NCI-H1930 (cell line): ENCODE results near the gene DPYSL3.

Experiments
- DNase-seq, 2 experiments: peaks; one replicate each; lab custom pipeline; 2025; lab: John Stamatoyannopoulos, UW

The DPYSL3 gene

GRCh38 chr5:147437161-147437596 is 72.7 kb downstream of the DPYSL3 start:
- no peak for DNase-seq

GRCh38 chr5:147436596-147436995 is 73.3 kb downstream of the DPYSL3 start:
- DNase-seq, result no peak

DNA sequence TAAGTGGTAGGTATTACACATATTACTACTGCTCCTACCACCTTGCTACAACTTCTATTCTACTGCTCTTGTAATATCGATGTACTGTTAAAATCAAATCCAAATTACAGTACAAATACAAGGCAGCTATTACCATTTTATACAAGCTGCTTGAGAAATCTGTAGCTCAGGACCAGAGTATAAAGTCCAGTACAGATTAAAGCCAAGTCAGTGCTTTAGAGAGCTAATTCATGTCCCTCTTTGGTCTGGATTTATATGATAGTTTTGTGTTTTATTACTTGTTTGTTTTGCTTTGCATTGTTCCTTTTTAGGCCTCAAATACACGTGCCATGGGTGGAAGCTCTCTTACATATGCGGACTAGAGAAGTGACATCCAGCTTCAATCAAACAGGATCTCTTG is 75.8 kb downstream of the DPYSL3 start:
- no peak for DNase-seq

DNA sequence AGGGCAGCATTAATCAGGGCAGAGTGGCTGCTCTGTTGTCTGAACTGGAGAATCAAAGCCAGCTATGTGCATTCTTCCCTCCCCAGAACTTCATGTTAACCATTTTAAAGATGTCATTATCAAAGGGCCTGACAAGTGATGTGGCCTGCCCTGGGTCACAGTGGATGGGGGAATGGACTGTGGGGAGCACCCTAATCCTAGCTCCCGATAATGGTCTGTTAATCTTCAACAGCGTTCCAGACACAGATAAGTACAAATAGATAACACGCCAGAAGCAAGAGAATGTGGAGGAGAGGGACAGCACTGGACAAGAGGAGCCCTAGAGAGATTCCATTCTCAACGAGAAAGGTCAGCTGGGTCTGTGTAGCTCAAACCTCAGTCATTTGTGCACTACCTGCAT is 77.5 kb downstream of the DPYSL3 start:
- DNase-seq, result no peak

DNA sequence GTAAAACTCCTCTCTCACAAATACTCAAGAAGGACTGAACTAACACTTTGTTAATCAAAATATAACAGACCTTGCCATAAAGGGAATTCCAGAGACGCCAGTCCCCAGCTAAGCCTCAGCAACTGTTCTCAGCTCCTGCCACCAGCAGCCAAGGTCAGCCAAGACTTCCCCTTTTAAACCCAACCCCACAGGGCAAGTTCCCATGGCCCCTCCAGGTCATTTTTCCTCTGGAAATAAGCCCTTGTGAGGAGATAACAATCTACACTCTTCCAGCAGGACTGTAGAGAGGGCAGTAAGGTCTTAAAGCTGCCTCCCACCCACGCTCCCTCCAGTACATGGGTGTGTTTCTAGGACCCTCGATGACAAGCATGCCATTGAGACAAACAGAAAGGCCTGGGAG is 78.3 kb downstream of the DPYSL3 start:
- no peak for DNase-seq

DNA sequence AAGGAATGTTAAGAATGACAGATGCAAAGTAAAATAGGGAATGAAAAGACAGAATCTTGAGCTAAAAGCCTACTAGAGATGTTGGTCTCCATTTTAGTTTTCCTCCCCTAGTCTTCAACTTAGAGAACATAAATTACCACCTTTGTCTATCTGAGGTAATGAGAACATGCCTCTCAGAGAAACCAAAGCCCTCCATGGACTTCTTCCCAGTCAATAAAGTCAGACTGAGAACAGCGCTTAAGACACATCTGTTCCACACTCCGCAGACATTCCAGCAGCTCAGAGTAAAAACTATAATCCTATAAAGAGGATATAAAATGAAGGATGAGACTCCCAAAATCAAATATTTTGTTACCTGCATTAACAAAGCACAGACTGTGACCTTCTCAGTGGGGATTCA is 79.2 kb downstream of the DPYSL3 start:
- DNase-seq, result no peak

- no peak for DNase-seq
Observed at GRCh38 chr5:147427521-147428401, 82.1 kb downstream of the DPYSL3 start.

DNA sequence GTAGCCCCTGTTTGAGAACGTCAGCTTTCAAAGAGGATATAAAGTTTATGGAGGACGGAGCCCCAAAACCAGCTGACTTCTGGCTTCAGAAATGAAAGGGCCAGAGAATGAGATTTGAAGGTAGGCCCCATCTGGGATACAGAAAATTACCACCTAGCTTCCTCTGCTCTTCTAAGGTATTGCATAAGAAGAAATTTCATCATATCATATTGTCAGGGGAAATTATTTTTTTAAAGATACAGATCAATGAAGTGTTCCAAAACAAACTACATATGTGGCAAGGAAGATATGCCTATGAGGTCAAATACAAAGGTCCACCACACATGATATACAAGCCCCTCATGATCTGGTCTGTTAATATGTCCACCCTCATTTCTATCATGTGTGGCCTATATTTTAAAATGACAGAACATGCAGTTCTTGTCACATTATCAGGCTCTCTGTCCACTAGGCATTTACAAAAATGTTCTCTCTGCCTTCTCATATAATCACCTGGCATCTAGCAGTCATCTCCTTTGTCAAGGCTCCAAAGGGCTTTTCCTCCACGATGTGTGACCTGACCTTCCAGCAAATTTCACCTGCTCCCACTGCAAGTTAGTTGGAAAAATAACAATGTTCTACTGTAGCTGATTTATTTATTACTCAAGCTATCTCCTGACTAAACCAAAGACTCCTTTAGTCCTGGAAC is 83.1 kb downstream of the DPYSL3 start:
- no peak for DNase-seq

GRCh38 chr5:147418613-147419012 is 91.3 kb downstream of the DPYSL3 start:
- no peak for DNase-seq

DNA sequence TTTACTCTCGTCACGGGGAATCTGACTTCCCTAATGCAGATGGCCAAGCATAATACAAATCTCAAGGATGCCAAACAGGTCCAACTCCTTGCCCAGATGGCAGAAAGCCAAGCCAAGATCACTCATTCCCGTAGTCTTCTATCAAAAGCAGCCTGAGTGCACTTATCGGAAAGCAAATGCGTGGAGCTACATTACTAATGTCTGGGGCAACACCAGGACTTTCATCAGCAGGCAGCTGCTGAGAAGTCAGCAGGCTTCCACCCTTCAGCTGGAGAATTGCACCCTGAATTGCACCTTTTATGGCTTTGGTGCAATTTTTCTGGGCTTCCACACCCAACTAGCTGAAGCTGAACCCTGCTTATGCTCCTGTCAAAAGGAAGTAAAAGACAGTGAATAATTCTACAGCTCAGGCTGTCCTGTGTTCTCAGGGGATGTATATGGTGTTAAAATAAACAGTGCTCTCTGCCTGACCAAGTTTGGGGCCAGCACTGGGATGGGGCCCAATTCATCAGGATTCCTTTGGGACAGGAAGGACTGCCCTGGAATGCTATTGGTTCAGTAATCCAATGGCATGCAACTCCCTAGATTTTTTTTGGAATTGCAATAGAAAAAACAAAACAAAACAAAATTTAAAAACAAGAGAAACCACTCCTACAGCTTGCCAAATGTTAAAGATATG is 92.6 kb downstream of the DPYSL3 start:
- DNase-seq, result no peak

DNA sequence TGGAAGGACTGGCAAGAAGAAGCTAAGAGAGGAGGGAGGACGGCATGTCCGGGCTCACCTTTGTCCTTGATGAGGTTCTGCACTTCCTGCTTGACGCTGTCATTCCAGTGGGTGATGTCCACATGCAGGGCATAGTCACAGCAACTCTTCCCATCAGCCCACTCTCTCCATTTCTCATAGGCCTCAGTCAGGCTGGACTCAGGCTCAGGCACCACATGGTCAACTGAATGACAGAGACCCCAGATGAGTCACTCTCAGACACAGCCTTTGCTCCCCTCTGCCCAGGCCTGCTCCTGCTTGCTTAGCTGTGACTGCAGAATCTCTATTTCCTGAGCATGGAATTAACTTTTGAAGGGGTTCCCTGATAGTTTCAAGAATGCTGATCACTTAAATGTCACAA is 94.2 kb downstream of the DPYSL3 start:
- DNase-seq, result no peak

DNA sequence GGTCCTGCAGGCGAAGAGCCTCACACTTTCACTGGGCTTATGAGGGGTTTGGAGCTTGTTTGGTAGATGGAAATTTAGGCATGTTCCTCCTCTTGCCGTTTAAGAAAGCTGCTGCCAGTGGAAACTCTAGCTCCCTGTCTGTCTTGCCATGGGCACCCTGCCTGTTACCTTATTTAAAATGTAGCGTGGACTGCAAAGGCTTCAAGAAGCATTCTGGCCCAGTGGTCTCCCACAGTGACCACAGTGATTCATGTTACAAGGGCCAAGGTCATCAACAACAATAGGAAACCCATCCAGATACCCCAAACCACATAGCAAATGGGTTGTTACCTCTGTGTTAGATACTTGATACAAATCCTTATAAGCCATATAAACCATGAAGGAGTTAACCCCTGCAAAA is 96.6 kb downstream of the DPYSL3 start:
- no peak for DNase-seq

DNA sequence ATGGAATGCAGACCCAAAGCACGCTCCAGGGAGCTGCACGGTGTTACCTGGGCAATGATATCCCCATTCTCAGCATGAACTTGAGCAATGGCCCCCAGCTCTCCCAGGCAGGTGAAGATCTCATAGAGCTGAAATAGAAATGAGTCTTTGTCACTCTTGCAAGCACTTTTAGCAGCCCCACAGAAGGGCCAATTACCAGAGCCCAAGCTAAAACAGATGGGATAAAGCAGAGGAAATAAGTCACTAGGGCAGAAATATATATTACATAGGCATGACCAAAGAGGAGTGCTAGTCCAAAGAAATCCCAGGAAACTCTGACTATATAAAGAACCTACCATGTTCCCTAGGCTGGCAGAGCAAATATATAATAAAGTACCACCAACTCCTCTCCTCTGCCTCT is 97.3 kb downstream of the DPYSL3 start:
- no peak for DNase-seq

DNA sequence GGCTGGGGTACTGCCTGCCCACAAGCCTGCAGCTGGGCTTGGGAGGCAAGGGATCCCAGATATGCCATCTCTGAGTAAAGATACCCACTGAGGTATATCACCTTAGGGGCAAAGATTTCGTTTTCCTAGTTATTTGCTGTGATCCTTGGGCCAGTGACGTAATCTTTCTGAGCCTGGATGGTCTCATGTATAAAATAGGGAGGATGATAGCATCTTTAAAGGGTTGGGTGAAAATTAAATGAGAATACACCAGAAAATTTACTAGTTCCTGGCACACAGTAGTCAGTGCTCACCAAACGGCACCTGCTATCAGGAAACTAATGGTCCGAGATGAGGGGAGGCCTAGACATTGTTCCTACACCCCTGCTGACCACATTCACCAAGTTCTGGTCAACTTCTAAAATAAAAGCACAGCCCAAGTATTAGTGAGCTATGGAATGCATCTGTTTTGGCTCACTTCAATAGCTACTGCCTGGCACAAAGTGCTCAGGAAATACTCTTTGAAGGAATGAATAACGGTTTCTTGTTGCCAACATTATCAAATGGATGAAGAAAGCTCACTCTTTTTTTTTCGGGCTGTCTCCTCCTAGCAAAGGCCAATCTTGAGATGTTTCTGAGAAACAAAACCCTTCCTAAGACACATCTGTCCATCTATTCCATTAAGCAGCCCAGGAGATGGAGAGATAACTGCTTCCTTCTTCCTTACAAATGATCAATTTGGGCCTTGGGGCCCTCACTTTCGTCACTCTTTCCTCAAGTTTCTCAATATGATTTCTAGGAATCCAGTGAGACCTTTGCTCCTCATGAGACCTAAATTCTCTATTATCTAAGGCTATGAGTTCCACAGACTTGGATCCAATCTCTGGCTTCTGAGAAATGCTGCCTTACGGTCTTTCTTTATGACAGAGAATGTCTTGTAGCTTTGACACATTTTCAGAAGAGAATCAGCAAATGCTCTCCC is 98.2 kb downstream of the DPYSL3 start:
- DNase-seq, result no peak

DNA sequence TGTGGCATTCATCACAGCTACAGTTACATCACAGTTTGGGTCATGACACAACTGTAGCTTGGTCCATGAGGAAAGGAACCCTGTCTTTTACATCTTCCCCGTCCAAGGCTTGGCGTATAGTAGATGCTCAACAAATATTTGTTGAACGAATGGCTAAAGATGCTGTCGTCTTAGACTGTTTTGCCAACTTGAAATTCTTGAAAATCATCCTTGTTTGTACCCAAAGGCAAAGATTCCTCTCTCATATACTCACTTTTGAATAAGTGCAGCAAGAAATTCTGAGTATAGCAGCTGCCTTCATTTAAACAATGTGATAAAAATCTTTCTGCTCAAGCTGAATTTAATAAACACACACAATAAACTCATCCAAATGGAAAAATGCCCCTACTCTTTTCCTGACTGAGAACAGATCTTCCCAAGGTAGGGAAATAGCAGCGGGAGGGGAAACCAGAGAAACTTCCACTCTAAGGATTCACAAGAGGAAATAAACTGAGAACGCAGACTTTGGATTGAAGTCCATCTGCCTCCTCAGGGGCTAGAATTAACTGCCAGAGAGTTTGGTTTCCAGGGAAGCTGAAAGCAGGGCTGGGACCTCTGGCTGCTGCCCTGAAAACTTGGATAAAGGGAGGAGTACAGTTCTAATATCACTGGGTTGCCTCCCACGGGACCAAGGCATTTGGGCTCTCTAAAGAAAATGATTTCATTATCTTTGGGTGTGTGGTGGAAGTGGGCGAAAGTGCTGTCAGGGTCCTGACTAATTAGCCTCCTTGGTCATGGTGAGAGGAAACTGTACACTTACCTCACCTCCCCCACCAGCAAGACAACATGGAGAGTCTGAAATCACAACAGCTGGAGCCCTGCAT is 99.1 kb downstream of the DPYSL3 start:
- no peak for DNase-seq

DNA sequence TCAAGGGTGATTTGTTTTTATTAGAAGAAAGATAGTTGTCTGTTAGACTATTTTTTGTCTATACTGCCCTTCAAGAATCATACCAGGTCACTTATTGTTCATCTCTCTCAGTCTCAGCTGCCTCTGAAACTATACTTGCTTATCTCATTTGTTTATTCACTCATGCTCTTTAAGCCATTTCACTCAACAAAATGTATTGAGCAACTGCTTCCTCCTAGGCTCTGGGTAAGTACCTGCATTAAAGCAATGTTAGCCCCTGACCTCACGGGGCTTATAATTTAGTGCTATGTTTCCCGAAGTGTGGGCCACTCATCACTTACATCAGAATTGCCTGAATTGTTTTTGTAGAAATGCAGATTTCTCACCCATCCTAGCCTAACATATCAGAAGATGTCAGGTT is 100.9 kb downstream of the DPYSL3 start:
- DNase-seq, result no peak

GRCh38 chr5:147407094-147407681 is 102.7 kb downstream of the DPYSL3 start:
- DNase-seq, result no peak

- DNase-seq, result no peak
Observed at GRCh38 chr5:147406636-147407035, 103.2 kb downstream of the DPYSL3 start.

- DNase-seq, result no peak
Observed at GRCh38 chr5:147404706-147405105, 105.2 kb downstream of the DPYSL3 start.
